ENCODE measurements around the gene SLIT3.

GRCh38 chr5:169283887-169284286 is 17.1 kb downstream of the SLIT3 start:
- TF ChIP-seq CTCF (IDR thresholded peaks at IDR 0.05; ENCODE audit: borderline replicate concordance, extremely low read depth, low read length, poor library complexity, severe bottlenecking): no peak
- TF ChIP-seq EZH2 (IDR thresholded peaks at IDR 0.05; ENCODE audit: borderline replicate concordance, low read depth, low read length, severe bottlenecking): no peak

Data from DND-41 (cell line).